RWPE2 (cell line): Measurements from ENCODE around the gene SPRN.
"Not testable (repeated sequence)": the region's sequence is repeated elsewhere in the genome, so short reads cannot be mapped to it uniquely, and the experiment has no call there.

Experiments used
- ATAC-seq: fragments of 200-7000 bp; cut with Tn5 transposase; 3 replicates; pipeline ENCODE4 v1.9.1; 2021; ENCODE audit warnings: low read depth
- DNase-seq: peaks from one replicate; pipeline ENCODE4 v3.0.0-alpha.2; 2020; ENCODE audit warnings: low spot score
- H3K27ac ChIP-seq: fragments of 450-650 bp; 2 replicates; pipeline ENCODE4 v1.5.1; 2017; ENCODE audit warnings: mild to moderate bottlenecking; ENCODE audit not compliant: poor library complexity, severe bottlenecking
- H3K27me3 ChIP-seq: fragments of 250-450 bp; sonication (Bioruptor Pico); 2 replicates; pipeline ENCODE4 v1.5.1; 2021; ENCODE audit warnings: mild to moderate bottlenecking, moderate library complexity; ENCODE audit not compliant: insufficient read depth, poor library complexity, severe bottlenecking
- H3K36me3 ChIP-seq: fragments of 250-450 bp; sonication (Bioruptor Pico); 2 replicates; pipeline ENCODE4 v1.5.1; 2020; ENCODE audit warnings: low read depth, mild to moderate bottlenecking, moderate library complexity
- H3K4me1 ChIP-seq: fragments of 250-450 bp; sonication (Bioruptor Pico); 2 replicates; pipeline ENCODE4 v1.5.1; 2021; ENCODE audit warnings: mild to moderate bottlenecking, moderate library complexity; ENCODE audit not compliant: insufficient read depth, poor library complexity, severe bottlenecking
- H3K4me3 ChIP-seq: fragments of 250-450 bp; sonication (Bioruptor Pico); 2 replicates; pipeline ENCODE4 v1.5.1; 2021; ENCODE audit warnings: mild to moderate bottlenecking, moderate library complexity; ENCODE audit not compliant: severe bottlenecking
- H3K9me3 ChIP-seq: fragments of 250-450 bp; sonication (Bioruptor Pico); 2 replicates; pipeline ENCODE4 v1.5.1; 2021; ENCODE audit warnings: mild to moderate bottlenecking, moderate library complexity; ENCODE audit not compliant: severe bottlenecking
- CTCF ChIP-seq: fragments of 450-650 bp; IDR thresholded peaks from one replicate; pipeline ENCODE4 v1.5.1; 2017; ENCODE audit warnings: mild to moderate bottlenecking, moderate library complexity; ENCODE audit not compliant: poor library complexity, severe bottlenecking

Gene SPRN

DNA sequence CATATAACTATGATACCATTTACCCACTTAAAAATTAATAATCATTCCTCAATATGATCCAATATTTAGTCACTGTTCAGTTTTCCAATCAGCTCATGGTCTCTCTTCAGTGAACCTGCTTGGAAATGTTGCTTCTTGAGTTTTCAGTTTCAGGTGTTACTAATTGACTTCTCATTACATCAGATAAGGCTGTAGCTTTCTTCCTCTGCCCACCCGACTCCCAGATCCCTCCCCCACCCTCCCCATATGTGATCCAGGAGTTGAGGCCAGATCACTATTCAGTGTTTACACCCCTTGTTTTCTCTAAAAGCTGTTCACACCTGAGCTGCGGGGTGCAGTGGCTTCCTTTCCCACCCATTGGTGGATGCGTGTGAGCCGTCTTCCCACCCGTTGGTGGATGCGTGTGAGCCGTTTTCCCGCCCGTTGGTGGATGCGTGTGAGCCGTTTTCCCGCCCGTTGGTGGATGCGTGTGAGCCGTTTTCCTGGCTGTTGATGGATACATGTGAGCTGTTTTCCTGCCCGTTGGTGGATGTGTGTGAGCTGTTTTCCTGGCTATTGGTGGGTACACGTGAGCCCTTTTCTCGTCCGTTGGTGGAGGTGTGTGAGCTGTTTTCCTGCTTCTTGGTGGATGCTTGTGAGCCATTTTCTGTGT, 33.7 kb downstream of the SPRN start:
- Histone ChIP-seq H3K36me3 (peaks cover 4% of the 10 kb centered on the region), H3K27me3 (no peaks in the 10 kb centered on the region), H3K4me3 (no peak overlapping the region), H3K27ac (no peak overlapping the region), H3K9me3 (no peaks in the 10 kb centered on the region), H3K4me1 (peaks cover 5% of the 10 kb centered on the region)
- ATAC-seq, result no peak
- DNase-seq, result peak; percentile 9
- no peak for TF ChIP-seq CTCF

- Histone ChIP-seq H3K27ac (no peak overlapping the region), H3K9me3 (no peaks in the 10 kb centered on the region), H3K4me1 (peaks cover 5% of the 10 kb centered on the region), H3K36me3 (no peaks in the 10 kb centered on the region), H3K4me3 (no peak overlapping the region), H3K27me3 (no peaks in the 10 kb centered on the region)
- ATAC-seq, result no peak
- peak; percentile 38 for DNase-seq
- TF ChIP-seq CTCF, result no peak
These were observed 35.2 kb downstream of the SPRN start for GRCh38 chr10:133388973-133389818.

- ATAC-seq (no peak), DNase-seq (peak; percentile 43)
- Histone ChIP-seq H3K4me3 (no peak overlapping the region), H3K27me3 (no peaks in the 10 kb centered on the region), H3K36me3 (no peaks in the 10 kb centered on the region), H3K27ac (no peak overlapping the region), H3K9me3 (no peaks in the 10 kb centered on the region), H3K4me1 (peaks cover 5% of the 10 kb centered on the region)
- no peak for TF ChIP-seq CTCF
These were observed 36.0 kb downstream of the SPRN start for GRCh38 chr10:133388236-133388972.

DNA sequence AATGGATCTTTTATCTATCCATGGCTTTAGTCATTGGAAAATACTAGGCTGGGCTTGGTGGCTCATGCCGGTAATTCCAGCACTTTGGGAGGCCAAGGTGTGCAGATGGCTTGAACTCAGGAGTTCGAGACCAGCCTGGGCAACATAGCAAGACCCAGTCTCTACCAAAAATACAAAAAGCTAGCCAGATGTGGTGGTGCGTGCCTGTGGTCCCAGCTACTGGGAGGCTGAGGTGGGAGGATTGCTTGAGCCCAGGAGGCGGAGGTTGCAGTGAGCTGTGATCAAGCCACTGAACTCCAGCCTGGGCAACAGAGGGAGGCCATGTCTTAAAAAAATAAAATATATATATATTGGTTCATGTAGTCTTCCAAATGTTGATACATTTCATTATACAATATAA, 37.5 kb downstream of the SPRN start:
- not testable (repeated sequence) for ATAC-seq, H3K27me3 ChIP-seq, H3K9me3 ChIP-seq, H3K4me1 ChIP-seq, H3K36me3 ChIP-seq, H3K4me3 ChIP-seq, H3K27ac ChIP-seq
- DNase-seq, result peak; percentile 6

DNA sequence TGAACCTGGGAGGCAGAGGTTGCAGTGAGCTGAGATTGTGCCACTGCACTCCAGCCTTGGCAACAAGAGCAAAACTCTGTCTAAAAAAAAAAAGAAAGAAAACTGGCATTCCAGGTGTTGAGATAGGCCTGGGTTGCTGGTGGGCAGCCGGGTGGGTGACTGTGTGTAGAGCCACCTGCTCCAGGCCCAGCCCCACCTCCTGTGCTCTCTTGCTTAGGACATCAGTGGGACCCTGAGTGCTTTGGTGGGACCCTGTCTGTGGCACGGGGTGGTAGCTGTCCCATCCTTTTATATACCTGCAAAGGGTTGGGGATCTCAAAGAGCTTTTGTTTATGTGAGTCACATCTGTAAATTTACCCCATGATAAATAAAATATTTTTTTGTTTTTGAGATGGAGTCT, 39.2 kb downstream of the SPRN start:
- no peaks in the 10 kb centered on the region for H3K36me3 ChIP-seq
- DNase-seq (peak; percentile 40), ATAC-seq (no peak)
- no peak overlapping the region for H3K4me3 ChIP-seq
- H3K4me1 ChIP-seq, result peaks cover under 1% of the 10 kb centered on the region
- TF ChIP-seq CTCF, result no peak
- no peaks in the 10 kb centered on the region for H3K9me3 ChIP-seq
- no peak overlapping the region for H3K27ac ChIP-seq
- no peaks in the 10 kb centered on the region for H3K27me3 ChIP-seq
